HepG2 (cell line): ENCODE data around the gene F7. TPM values are rescaled to one million over a fixed set of nuclear protein-coding genes. Genes with fewer than 3 reads are reported as not detected.

Source experiments
- ARNTL ChIP-seq: sonication (generic); formaldehyde crosslinking; IDR thresholded peaks from 2 replicates; pipeline ENCODE4 v1.4.0; 2020; ENCODE audit warnings: mild to moderate bottlenecking, missing genetic modification reagents
- DNMT3B ChIP-seq: conservative IDR thresholded peaks from 2 replicates; pipeline ENCODE4 v1.6.1; 2016; ENCODE audit warnings: missing biosample characterization, control low read depth
- HMG20B ChIP-seq: conservative IDR thresholded peaks from 2 replicates; pipeline ENCODE4 v1.6.1; 2016; ENCODE audit warnings: missing genetic modification reagents, missing compliant biosample characterization
- HOXD1 ChIP-seq: sonication (generic); formaldehyde crosslinking; IDR thresholded peaks from 2 replicates; pipeline ENCODE4 v1.5.0; 2020; ENCODE audit warnings: missing genetic modification reagents
- JUN ChIP-seq: sonication (generic); formaldehyde crosslinking; IDR thresholded peaks from 2 replicates; pipeline ENCODE4 v1.4.0; 2020; ENCODE audit warnings: mild to moderate bottlenecking, missing genetic modification reagents
- POGK ChIP-seq: sonication (generic); formaldehyde crosslinking; conservative IDR thresholded peaks from 2 replicates; pipeline ENCODE4 v1.8.0; 2022; ENCODE audit warnings: mild to moderate bottlenecking, moderate library complexity, missing genetic modification reagents
- PRDM4 ChIP-seq: sonication (generic); formaldehyde crosslinking; IDR thresholded peaks from 2 replicates; pipeline ENCODE4 v1.9.0; 2021; ENCODE audit warnings: missing genetic modification reagents, borderline replicate concordance
- SALL2 ChIP-seq: sonication (generic); formaldehyde crosslinking; IDR thresholded peaks from 2 replicates; pipeline ENCODE4 v1.8.1; 2023; ENCODE audit warnings: mild to moderate bottlenecking, missing genetic modification reagents, inconsistent platforms
- SMARCC2 ChIP-seq: fragments of 450-650 bp; IDR thresholded peaks from 2 replicates; pipeline ENCODE4 v1.6.1; 2017; ENCODE audit warnings: antibody characterized with exemption, mild to moderate bottlenecking
- STAG1 ChIP-seq: sonication (generic); formaldehyde crosslinking; IDR thresholded peaks from 2 replicates; pipeline ENCODE4 v1.4.0; 2020; ENCODE audit warnings: missing genetic modification reagents
- ZMAT5 ChIP-seq: sonication (generic); formaldehyde crosslinking; IDR thresholded peaks from 2 replicates; pipeline ENCODE4 v1.5.0; 2020; ENCODE audit warnings: mild to moderate bottlenecking, low read depth, missing genetic modification reagents, borderline replicate concordance
- ZNF101 ChIP-seq: sonication (generic); formaldehyde crosslinking; IDR thresholded peaks from 2 replicates; pipeline ENCODE4 v1.4.0; 2020; ENCODE audit warnings: mild to moderate bottlenecking, low read depth, missing genetic modification reagents, borderline replicate concordance
- ZNF496 ChIP-seq: sonication (generic); formaldehyde crosslinking; IDR thresholded peaks from 2 replicates; pipeline ENCODE4 v1.8.1; 2023; ENCODE audit warnings: mild to moderate bottlenecking, moderate library complexity, missing genetic modification reagents; ENCODE audit not compliant: insufficient replicate concordance
- ZNF878 ChIP-seq: sonication (generic); formaldehyde crosslinking; IDR thresholded peaks from 2 replicates; pipeline ENCODE4 v1.8.1; 2023; ENCODE audit warnings: mild to moderate bottlenecking, missing genetic modification reagents, moderate library complexity
- polyA plus RNA-seq, 8 experiments: library from polyadenylated mRNA; depleted of rRNA in 3 of 8; stranded (reverse) in 7 of 8; unstranded in 1 of 8; fragments of >200 nt; fragmentation: Illumina TruSeq in 4 of 8; extraction: Trizol in 4 of 8; gene quantifications; 2 replicates each; pipeline versions ENCODE4 v1.2.1 to v1.2.3, GENCODE V29; 2011 to 2016; ENCODE audit warnings: low read depth in 4 of 8, missing spikeins in 1 of 8, mixed read lengths in 1 of 8; ENCODE audit not compliant: insufficient read depth in 1 of 8
- total RNA-seq, 5 experiments: library from RNA; depleted of rRNA; stranded (reverse); fragments of >200 nt; fragmentation: Illumina TruSeq; extraction: Trizol; gene quantifications; 2 replicates each; pipeline ENCODE4 v1.2.3, GENCODE V29; 2016; ENCODE audit warnings: low read depth in 1 of 5
- TF ChIP-seq, protein P1 (sequence below): IDR thresholded peaks from 2 replicates; pipeline ENCODE4 v1.6.1; 2016; ENCODE audit warnings: low read depth, missing genetic modification reagents, missing compliant biosample characterization
- TF ChIP-seq, protein P2 (sequence below), 2 experiments: sonication (generic) in 1 of 2; formaldehyde crosslinking in 1 of 2; IDR thresholded peaks; 2 replicates each; pipeline versions ENCODE4 v1.5.1 to v1.6.1; 2011 to 2020; ENCODE audit warnings: borderline replicate concordance in 1 of 2, low read depth in 1 of 2, low read length in 1 of 2, mild to moderate bottlenecking in 1 of 2, missing genetic modification reagents in 1 of 2, moderate library complexity in 1 of 2

F7 gene
- total and polyA plus RNA-seq, 2 of the 13 experiments (the other 11 are each of a cell fraction or from before 2014, with no cell fraction given), result 12.6 to 26.5 TPM

- TF ChIP-seq, protein P1, sequence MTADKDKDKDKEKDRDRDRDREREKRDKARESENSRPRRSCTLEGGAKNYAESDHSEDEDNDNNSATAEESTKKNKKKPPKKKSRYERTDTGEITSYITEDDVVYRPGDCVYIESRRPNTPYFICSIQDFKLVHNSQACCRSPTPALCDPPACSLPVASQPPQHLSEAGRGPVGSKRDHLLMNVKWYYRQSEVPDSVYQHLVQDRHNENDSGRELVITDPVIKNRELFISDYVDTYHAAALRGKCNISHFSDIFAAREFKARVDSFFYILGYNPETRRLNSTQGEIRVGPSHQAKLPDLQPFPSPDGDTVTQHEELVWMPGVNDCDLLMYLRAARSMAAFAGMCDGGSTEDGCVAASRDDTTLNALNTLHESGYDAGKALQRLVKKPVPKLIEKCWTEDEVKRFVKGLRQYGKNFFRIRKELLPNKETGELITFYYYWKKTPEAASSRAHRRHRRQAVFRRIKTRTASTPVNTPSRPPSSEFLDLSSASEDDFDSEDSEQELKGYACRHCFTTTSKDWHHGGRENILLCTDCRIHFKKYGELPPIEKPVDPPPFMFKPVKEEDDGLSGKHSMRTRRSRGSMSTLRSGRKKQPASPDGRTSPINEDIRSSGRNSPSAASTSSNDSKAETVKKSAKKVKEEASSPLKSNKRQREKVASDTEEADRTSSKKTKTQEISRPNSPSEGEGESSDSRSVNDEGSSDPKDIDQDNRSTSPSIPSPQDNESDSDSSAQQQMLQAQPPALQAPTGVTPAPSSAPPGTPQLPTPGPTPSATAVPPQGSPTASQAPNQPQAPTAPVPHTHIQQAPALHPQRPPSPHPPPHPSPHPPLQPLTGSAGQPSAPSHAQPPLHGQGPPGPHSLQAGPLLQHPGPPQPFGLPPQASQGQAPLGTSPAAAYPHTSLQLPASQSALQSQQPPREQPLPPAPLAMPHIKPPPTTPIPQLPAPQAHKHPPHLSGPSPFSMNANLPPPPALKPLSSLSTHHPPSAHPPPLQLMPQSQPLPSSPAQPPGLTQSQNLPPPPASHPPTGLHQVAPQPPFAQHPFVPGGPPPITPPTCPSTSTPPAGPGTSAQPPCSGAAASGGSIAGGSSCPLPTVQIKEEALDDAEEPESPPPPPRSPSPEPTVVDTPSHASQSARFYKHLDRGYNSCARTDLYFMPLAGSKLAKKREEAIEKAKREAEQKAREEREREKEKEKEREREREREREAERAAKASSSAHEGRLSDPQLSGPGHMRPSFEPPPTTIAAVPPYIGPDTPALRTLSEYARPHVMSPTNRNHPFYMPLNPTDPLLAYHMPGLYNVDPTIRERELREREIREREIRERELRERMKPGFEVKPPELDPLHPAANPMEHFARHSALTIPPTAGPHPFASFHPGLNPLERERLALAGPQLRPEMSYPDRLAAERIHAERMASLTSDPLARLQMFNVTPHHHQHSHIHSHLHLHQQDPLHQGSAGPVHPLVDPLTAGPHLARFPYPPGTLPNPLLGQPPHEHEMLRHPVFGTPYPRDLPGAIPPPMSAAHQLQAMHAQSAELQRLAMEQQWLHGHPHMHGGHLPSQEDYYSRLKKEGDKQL (CRISPR knock-in tag), result peak; percentile 55; the same call in 1 of the 2 replicates
- TF ChIP-seq ZNF496 (CRISPR knock-in tag) (no peak), SALL2 (CRISPR knock-in tag) (peak; percentile 94), ARNTL (CRISPR knock-in tag) (no peak; the same call in 1 of the 2 replicates), STAG1 (CRISPR knock-in tag) (peak; percentile 38), SMARCC2 (no peak), HOXD1 (CRISPR knock-in tag) (peak; percentile 90; the same call in 1 of the 2 replicates), JUN (CRISPR knock-in tag) (no peak), POGK (CRISPR knock-in tag) (no peak; the same call in 1 of the 2 replicates), ZNF878 (no peak; the same call in 1 of the 2 replicates), HMG20B (CRISPR knock-in tag) (no peak), ZMAT5 (CRISPR knock-in tag) (no peak), ZNF101 (no peak), PRDM4 (CRISPR knock-in tag) (no peak), DNMT3B (no peak)
- TF ChIP-seq, protein P2, sequence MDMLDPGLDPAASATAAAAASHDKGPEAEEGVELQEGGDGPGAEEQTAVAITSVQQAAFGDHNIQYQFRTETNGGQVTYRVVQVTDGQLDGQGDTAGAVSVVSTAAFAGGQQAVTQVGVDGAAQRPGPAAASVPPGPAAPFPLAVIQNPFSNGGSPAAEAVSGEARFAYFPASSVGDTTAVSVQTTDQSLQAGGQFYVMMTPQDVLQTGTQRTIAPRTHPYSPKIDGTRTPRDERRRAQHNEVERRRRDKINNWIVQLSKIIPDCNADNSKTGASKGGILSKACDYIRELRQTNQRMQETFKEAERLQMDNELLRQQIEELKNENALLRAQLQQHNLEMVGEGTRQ (IDR thresholded peaks at IDR 0.05; ENCODE audit: low read depth, low read length), result no peak
- TF ChIP-seq, protein P2 (CRISPR knock-in tag; IDR thresholded peaks at IDR 0.05; ENCODE audit: borderline replicate concordance), result 0 out of 2 replicates have a peak, but pooled peaks have one; percentile 16
These were observed 17.1 kb downstream of the F7 start, which contains the start of gene F10 (continued) for GRCh38 chr13:113122550-113123225.
